Putamen (tissue), 1 donor: ENCODE measurements around the gene PI4KB.
A peak's percentile ranks its signal among the peaks of the same experiment; 100 is the strongest.
"Not testable (repeated sequence)": the region's sequence is repeated elsewhere in the genome, so short reads cannot be mapped to it uniquely, and the experiment has no call there.

ENCODE experiments used
- DNase-seq: peaks from one replicate; pipeline ENCODE4 v3.0.0-alpha.2; 2016; ENCODE audit warnings: low spot score

Gene PI4KB

DNA sequence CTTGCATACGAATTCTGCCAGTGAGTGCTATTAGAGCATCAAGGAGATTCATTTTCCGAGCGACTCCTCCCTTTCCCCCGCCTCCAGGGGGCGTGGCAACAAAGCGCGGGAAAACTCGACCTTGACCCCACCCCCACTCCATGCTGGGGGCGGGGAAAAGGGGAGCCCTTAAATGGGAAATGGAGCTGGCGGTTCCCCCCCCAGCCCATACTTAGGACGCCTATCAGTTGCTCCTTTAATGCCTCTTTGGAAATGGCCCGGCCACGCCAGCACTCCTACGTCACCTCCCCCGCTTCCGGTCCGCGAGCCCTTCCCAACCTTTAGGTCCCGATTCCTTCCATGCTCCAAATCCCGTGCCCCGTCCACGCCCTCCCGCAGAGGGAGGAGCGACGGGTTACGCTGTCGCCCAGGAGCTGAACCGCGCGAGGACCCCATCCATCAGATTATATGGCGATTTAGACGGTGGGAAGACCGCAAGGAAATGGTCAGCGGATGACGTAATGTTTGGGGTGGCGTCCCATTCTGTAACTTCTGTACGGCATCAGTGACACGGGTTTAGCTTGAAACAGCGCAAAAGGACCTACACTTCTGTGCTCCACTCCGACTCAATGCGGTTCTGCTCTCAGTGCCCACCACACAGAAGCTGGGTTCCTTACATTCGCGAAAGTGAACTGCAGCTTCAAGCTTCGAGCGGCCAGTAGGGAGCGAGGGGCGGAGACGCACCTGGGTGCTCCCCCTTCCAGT, 45.8 kb downstream of the PI4KB start:
- peak; percentile 96 for DNase-seq

DNA sequence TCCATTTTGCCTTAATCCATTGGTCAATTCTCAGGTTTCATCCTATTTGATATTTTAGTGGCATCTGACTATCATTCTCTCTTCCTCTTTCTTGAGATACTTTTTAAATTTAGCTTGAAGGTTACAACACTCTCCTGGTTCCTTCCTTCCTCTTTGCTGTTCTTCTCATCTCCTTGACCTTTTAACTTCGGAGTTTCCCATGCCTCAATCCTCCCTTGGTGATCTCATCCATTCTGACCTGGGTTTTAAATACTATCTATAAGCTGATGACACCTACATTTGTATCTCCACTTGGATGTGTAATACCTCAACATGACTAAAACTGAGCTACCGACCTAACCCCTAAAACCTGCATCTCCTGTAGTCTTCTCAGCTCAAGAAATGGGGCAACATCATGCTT, 50.0 kb downstream of the PI4KB start:
- no peak for DNase-seq

DNA sequence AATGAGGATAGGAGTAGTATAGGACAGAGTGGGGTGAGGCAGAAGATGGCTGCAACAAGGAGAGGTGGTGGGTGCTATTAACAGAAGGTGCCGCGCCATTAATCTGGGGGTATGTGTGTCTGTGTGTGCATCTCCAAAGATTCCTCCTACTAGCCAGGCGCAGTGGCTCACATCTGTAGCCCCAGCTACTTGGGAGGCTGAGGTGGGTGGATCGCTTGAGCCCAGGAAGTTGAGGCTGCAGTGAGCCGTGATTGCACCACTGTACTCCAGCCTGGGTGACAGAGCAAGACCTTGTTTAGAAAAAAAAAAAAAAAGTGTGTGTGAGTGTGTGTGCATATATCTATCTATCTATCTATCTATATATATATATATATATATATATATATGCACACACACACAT, 51.9 kb downstream of the PI4KB start:
- DNase-seq = not testable (repeated sequence)

DNA sequence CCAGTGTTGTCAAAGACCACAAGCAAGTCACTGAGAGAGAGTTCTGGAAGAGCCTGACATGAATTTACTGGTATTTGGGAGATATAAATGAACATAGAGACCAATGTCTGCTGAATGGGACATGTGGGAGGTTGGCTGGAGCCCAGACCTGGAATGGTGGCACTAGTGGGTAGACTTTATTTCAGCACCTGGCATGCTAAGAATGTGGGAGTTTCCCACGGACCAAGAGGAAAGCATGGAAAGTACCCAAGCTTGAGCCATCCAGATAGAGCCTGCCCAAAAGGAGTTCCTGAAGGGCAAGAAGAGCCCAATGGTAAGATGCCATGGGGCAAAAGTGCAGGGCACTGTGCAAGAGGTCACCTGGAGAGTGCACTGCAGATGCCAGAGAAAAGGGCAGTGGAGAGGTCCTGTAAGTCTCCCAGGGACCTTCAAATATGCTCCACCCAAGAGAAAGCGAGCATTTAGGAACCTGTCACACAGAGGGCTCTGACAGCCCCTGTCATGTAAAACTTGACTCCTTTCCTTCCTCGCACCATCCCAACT, 53.2 kb downstream of the PI4KB start:
- DNase-seq = no peak

DNA sequence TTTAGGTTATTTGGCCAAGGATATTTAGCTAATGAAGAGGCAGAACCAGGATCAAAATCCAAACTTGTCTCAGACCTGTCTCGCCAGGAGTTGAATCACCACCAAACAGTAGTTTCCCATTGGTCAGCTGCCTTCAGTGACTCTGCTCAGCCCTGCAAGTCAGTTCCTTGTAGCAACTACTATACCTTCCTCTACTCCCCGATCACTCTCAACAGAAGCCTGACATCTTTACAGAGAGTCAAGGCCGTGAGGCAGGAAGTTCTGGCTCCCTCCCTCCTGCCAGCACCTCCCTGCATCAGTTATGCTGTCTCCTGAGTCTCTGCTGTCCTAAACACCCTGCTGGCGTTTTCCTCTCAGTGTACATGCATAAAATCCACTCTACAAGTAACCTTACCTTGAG, 59.5 kb downstream of the PI4KB start:
- DNase-seq = no peak

DNA sequence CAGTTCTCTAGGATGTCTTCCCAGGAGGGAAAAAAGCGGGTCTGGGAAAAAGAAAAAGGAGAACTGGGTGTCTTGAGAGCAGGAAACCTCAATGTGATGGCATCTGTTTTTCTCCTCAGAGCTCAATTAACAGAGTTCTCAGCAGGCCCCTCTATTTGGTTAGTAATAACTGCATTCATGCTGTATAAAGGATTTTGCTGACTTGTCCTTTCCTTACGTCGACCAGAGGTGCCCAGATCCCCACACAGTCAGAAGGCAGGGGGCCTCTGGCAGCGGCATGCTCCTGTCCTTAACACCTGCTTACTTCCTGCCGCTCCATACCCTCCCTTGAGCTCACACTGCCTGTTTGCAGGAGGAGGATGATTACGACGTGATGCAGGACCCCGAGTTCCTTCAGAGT, 60.4 kb downstream of the PI4KB start:
- DNase-seq = no peak

DNA sequence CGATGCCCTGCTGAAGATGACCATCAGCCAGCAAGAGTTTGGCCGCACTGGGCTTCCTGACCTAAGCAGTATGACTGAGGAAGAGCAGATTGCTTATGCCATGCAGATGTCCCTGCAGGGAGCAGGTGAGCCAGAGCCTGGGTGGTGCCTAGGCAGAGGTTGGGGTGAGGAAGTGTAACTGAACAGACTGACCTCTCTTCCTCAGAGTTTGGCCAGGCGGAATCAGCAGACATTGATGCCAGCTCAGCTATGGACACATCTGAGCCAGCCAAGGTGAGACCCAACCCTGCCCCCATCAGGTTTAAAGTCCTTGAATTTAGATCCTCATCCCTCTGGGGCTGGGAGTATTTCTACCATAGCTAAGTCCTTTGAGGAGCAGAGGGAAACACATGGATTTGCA, 60.9 kb downstream of the PI4KB start:
- no peak for DNase-seq

DNA sequence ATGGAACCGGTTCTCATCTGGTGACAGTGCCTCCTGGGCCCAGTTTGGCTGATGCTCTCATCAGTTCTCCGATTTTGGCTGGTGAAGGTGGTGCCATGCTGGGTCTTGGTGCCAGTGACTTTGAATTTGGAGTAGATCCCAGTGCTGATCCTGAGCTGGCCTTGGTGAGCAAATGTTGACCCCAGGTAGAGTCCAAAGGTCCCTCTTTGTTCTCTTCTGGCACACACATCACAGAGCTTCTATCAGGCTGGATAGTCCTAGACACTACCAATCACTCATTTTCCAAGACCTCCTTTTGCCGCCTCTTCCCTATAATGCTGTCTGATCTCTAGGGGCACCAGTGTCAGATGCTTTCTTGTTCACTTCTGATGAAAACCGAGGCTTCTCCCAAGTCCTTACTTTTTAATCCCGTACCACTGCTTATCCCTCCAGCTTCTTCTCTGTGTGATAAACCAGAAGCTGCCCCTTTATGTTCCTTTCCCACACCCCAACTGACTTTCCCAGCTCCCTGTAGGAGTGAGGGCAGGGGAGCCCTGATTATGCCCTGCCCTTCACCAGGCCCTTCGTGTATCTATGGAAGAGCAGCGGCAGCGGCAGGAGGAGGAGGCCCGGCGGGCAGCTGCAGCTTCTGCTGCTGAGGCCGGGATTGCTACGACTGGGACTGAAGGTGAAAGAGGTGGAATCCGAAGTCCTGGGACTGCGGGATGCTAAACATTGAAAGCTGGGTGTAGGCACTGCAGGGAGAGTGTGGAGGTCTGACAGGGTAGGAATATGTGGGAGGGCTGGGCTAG, 61.6 kb downstream of the PI4KB start:
- no peak for DNase-seq

DNA sequence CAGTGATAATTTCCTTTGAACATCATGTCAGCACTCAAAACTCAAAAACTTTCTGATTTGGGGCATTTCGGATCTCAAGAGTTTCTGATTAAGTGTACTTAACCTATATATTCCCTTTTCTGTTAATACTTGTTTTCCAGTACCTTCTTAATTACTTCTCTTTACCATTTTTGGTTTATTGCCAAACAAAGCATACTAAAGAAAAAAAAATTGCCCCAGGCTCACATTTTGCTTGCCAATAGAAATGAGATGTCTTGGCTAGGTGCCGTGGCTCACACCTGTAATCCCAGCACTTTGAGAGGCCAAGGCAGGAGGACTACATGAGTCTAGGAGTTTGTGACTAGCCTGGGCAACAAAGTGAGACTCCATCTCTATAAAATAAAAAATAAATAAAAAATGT, 67.9 kb downstream of the PI4KB start:
- no peak for DNase-seq

DNA sequence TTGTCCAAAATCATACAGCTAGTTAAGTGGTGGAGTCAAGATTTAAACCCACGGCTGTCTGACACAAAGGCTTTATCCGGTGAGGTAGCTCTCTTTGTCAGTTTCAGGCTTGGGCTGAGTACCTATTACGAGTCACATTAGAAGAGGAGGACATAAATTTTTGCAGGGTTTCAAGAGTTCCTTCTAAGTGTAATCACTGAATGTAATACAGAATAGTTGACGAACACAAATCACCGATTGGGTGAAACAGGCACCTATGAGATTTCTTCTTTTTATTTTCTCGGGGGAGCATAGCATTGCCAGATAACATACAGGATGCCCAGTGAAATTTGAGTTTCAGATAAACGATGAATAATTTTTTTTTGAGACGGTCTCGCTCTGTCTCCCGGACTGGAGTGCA, 71.8 kb downstream of the PI4KB start:
- DNase-seq = no peak

DNA sequence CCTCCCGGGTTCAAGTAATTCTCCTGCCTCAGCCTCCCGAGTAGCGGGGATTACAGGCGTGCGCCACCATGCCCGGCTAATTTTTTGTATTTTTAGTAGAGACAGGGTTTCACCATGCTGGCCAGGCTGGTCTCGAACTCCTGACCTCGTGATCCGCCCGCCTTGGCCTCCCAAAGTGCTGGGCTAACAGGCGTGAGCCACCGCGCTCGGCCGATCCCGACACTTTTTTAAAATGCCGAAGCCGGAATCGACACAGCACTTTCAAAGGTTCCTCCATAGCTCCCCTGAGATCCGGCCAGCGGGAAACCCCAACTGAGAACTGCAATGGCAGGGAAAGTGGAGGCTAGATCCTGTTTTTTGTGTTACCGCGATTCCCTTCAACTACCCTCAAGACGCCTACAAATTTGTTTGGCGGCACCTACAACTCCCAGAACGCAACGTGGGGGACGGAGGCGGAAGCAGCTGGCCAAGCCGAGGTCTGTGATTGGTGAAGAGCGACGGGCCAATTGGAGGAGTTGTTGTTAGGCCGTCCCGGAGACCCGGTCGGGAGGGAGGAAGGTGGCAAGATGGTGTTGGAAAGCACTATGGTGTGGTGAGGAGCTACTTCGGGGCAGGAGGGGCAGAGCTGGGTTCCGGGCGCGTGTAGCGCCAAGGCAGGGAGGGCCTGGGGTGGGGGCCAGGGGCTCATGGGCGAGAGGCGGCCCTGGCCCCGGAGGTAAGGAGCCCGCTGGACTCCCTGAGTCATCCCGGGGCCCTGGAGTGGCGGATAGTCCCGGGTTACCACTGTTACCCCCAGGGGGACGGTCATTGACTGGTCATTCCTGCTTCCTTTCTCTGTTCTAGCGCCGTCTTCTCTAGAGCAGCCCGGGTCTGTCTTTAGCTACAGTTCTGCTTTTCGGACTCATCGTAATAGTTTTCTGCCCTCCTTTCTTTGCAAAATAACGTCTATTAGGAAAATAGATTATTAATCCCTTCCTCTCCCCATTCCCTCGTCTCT, 72.7 kb downstream of the PI4KB start, which contains the start of gene PSMD4:
Gene PSMD4, plus strand, starts transcription at position 518 of the 997 bp plus-strand sequence. Its CDS starts 49 bp downstream, at position 567.
- DNase-seq = peak; percentile 97

DNA sequence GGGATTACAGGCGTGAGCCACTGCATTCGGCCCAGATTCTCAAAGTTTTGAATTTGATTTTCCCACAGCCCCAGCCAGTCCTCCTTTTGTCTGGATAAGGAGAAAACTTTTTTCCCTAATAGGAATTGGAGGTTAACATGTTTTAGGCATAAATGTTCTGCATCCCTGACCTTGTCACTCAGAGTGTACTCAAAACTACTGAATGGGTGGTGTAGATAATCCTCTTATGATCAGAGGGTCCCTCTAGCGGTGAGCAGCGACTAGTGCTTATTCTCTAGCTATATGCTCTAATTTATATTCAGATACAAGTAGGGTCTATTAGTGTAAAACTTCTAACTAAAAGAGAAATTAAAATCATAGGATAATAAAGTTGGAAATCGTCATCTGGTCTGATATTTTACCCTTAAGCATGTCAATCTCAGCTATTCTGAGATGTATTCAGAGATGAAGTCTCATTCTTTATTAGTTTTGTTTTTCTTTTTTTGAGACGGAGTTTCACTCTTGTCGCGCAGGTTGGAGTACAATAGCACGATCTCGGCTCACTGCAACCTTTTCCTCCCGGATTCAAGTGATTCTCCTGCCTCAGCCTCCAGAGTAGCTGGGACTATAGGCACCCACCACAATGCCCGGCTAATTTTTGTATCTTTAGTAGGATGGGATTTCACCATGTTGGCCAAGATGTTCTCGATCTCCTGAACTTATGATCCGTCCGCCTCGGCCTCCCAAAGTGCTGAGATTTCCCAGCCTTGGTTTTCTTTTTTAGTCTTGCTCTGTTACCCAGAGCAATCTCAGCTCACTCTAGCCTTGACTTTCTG, 75.4 kb downstream of the PI4KB start:
- peak; percentile 58 for DNase-seq

DNA sequence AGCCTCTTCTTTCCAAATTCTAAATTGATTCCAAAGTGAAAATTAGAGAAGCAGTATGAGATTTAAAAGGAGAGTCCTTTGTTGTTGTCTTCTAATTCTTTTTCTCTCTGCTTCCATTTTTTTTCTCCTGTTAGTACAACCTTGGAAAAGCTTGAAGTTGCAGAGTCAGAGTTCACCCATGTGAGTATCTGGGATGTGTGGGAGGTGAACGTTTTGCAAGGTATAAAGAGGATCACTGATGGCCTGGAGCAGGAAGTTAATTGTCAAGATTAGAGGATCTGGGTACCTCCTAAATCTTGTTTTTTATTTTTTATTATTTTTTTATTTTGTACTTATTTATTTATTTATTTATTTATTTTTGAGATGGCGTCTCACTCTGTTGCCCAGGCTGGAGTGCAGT, 80.4 kb downstream of the PI4KB start:
- DNase-seq = no peak

DNA sequence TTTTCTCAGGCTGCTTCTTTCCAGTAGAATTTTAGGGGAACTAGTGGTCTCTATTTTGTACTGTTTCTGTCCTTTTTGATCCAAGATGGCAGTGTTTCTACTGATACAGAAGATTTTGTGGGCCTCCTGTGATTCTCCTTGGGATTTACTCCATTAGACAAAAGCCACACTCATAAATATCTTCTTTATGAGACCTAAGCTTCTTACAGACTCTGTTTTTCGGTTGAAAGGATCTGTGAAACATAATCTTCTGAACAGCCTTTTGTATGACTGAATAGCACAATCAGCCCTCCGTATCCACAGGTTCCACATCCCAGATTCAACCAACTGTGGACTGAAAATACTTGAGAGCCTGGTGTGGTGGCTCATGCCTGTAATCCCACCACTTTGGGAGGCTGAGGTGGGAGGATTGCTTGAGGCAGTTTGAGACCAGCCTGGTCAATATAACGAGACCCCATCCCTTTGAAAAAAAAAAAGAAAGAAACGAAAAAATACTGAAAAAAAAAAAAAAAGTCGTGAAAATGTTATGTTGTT, 83.5 kb downstream of the PI4KB start:
- DNase-seq = no peak

DNA sequence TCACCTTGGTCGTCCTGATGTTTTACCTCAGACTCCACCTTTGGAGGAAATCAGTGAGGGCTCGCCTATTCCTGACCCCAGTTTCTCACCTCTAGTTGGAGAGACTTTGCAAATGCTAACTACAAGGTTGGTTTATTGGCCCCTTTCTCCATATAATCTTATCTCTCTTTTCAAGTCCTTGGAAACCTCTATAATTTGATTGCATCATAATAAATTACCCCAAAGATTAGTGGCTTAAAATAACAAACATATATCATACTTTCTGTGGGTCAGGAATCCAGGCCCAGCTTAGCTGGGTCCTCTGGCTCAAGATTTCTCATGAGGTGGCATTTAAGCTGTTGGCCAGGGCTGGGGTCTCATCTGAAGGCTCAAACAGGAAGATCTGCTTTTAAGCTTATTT, 84.8 kb downstream of the PI4KB start:
- no peak for DNase-seq
